K562 (cell line): Measurements from ENCODE around the gene LRRC27. TPM values are rescaled to one million over a fixed set of nuclear protein-coding genes. Genes with fewer than 3 reads are reported as not detected.
A peak's percentile ranks its signal among the peaks of the same experiment; 100 is the strongest.

Experiments used
- BRF1 ChIP-seq: IDR thresholded peaks from 3 replicates; pipeline ENCODE4 v1.6.1; 2011; ENCODE audit warnings: borderline replicate concordance, mild to moderate bottlenecking; ENCODE audit not compliant: insufficient read length; ENCODE audit errors: extremely low read depth
- CREM ChIP-seq: IDR thresholded peaks from 2 replicates; pipeline ENCODE4 v1.6.1; 2014; ENCODE audit warnings: antibody characterized with exemption, low read depth
- CTCF ChIP-seq, 3 experiments: IDR thresholded peaks in 2 of 3; conservative IDR thresholded peaks in 1 of 3; 2 replicates each; pipeline ENCODE4 v1.5.1; 2011 to 2012; ENCODE audit warnings: low read length in 3 of 3, mild to moderate bottlenecking in 3 of 3, control low read depth in 2 of 3, improper control_type of control experiment in 1 of 3, inconsistent platforms in 1 of 3, low read depth in 1 of 3, mixed read lengths in 1 of 3, moderate library complexity in 1 of 3; ENCODE audit not compliant: insufficient read depth in 2 of 3
- E2F1 ChIP-seq: sonication (generic); formaldehyde crosslinking; IDR thresholded peaks from 2 replicates; pipeline ENCODE4 v1.8.1; 2023; ENCODE audit warnings: mild to moderate bottlenecking, missing genetic modification reagents, moderate library complexity
- ESRRB ChIP-seq: fragments of 250-450 bp; sonication (Bioruptor Pico); IDR thresholded peaks from 2 replicates; pipeline ENCODE4 v1.5.0; 2020; ENCODE audit warnings: mild to moderate bottlenecking, moderate library complexity, borderline replicate concordance
- HMGXB4 ChIP-seq: sonication (generic); formaldehyde crosslinking; IDR thresholded peaks from 2 replicates; pipeline ENCODE4 v1.8.1; 2023; ENCODE audit warnings: mild to moderate bottlenecking, missing genetic modification reagents
- MTF1 ChIP-seq: fragments of 250-450 bp; sonication (Bioruptor Pico); IDR thresholded peaks from 2 replicates; pipeline ENCODE4 v1.9.0; 2021; ENCODE audit warnings: moderate library complexity, mild to moderate bottlenecking, inconsistent platforms, borderline replicate concordance
- NFIX ChIP-seq: fragments of 250-450 bp; sonication (Bioruptor Pico); IDR thresholded peaks from 2 replicates; pipeline ENCODE4 v1.4.0; 2020; ENCODE audit warnings: low read depth, mild to moderate bottlenecking, moderate library complexity
- NR2C1 ChIP-seq, 2 experiments: fragments of 450-650 bp; IDR thresholded peaks; 2 replicates each; pipeline ENCODE4 v1.6.1; 2017; ENCODE audit warnings: mild to moderate bottlenecking in 2 of 2, antibody characterized with exemption in 1 of 2, inconsistent platforms in 1 of 2, missing compliant biosample characterization in 1 of 2, missing genetic modification characterization in 1 of 2
- RBFOX2 ChIP-seq: fragments of 200-400 bp; formaldehyde crosslinking; IDR thresholded peaks from 2 replicates; pipeline ENCODE4 v1.6.1; 2017; ENCODE audit warnings: low read depth, mild to moderate bottlenecking, low read length, moderate library complexity
- SIX5 ChIP-seq, 2 experiments: IDR thresholded peaks; 2 replicates each; pipeline ENCODE4 v1.6.1; 2011; ENCODE audit warnings: low read length in 2 of 2, borderline replicate concordance in 1 of 2, low read depth in 1 of 2, mild to moderate bottlenecking in 1 of 2, moderate library complexity in 1 of 2; ENCODE audit not compliant: insufficient read depth in 1 of 2
- SMC3 ChIP-seq: conservative IDR thresholded peaks from 2 replicates; pipeline ENCODE4 v1.6.1; 2011; ENCODE audit warnings: low read depth, low read length, improper control_type of control experiment; ENCODE audit not compliant: insufficient read depth
- SNRNP70 ChIP-seq: fragments of 200-400 bp; formaldehyde crosslinking; optimal IDR thresholded peaks from 2 replicates; pipeline ENCODE3; 2017; ENCODE audit warnings: low read depth, low read length
- SP1 ChIP-seq: sonication (generic); formaldehyde crosslinking; IDR thresholded peaks from 2 replicates; pipeline ENCODE4 v1.8.1; 2022; ENCODE audit warnings: mild to moderate bottlenecking, missing genetic modification reagents
- ZNF445 ChIP-seq: fragments of 250-450 bp; sonication (Bioruptor Pico); IDR thresholded peaks from 2 replicates; pipeline ENCODE4 v1.4.0; 2020; ENCODE audit warnings: low read depth, mild to moderate bottlenecking, moderate library complexity
- ZNF583 ChIP-seq: fragments of 250-450 bp; sonication (Bioruptor Pico); IDR thresholded peaks from 2 replicates; pipeline ENCODE4 v1.4.0; 2020
- ZNF76 ChIP-seq: fragments of 250-450 bp; sonication (Bioruptor Pico); IDR thresholded peaks from 2 replicates; pipeline ENCODE4 v1.4.0; 2020; ENCODE audit warnings: mild to moderate bottlenecking, moderate library complexity, borderline replicate concordance
- polyA plus RNA-seq, 8 experiments: library from polyadenylated mRNA; depleted of rRNA in 4 of 8; stranded (reverse) in 5 of 8; unstranded in 3 of 8; fragments of >200 nt; fragmentation: Nextera tagmentation in 2 of 8; fragmentation: Illumina TruSeq in 1 of 8; extraction: Ambion mirVana in 2 of 8; extraction: Trizol in 1 of 8; gene quantifications; 2 replicates each; pipeline versions ENCODE4 v1.2.1 to v1.2.3, GENCODE V29; 2011 to 2014; ENCODE audit warnings: inconsistent platforms in 1 of 8, missing spikeins in 1 of 8
- total RNA-seq, 7 experiments: library from RNA; depleted of rRNA in 6 of 7; stranded (reverse); fragments of >200 nt in 6 of 7; fragmentation: Illumina TruSeq in 2 of 7; extraction: Trizol in 2 of 7; gene quantifications; 2 replicates each; pipeline versions ENCODE4 v1.2.1 to v1.2.3, GENCODE V29; 2011 to 2021; ENCODE audit warnings: low replicate concordance in 1 of 7
- TF ChIP-seq, protein P1 (sequence below): fragments of 450-650 bp; conservative IDR thresholded peaks from 2 replicates; pipeline ENCODE4 v1.6.1; 2016; ENCODE audit warnings: missing genetic modification characterization, low read depth, mild to moderate bottlenecking, control low read depth, missing compliant biosample characterization
- TF ChIP-seq, protein P2 (sequence below): sonication (generic); formaldehyde crosslinking; IDR thresholded peaks from 2 replicates; pipeline ENCODE4 v1.8.0; 2022; ENCODE audit warnings: missing genetic modification reagents, mild to moderate bottlenecking, moderate library complexity, borderline replicate concordance

The LRRC27 gene
- total and polyA plus RNA-seq, 9 of the 15 experiments (the other 6 are each of a cell fraction or from before 2014, with no cell fraction given) = 0.10 to 2.7 (median 1.4) TPM

DNA sequence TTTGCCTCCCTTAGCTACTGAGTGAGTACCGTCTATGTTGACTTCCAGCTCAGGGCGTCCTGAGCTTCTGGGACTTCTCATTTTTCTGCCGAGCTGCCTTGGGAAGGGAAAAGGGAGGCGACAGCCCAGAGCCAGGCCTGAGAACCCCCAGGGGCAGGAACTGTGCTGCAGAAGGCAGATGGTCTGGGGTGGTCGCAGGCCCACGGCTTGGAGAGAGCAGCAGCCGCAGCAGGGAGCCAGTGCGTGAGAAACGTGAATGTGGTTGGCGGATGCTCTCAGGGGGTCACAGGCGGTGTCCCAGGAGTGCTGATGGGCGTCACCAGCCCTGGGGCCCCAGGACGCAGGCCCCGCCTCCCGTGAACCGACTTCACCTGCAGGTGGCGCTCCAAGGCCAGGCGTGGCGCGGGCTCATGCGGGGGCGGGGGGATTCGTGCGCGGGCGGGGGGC, 55.8 kb downstream of the LRRC27 start (continued):
- no peak for TF ChIP-seq RBFOX2
- no peak for TF ChIP-seq ZNF583
- TF ChIP-seq SP1 = peak; percentile 60
- TF ChIP-seq CREM = 0 out of 2 replicates have a peak, but pooled peaks have one; percentile 18
- TF ChIP-seq MTF1 = no peak
- no peak for TF ChIP-seq ZNF445 (CRISPR knock-in tag)
- no peak for TF ChIP-seq ESRRB
- TF ChIP-seq CTCF (IDR thresholded peaks at IDR 0.05 in 2 of 3, conservative IDR thresholded peaks at IDR 0.05 in 1 of 3; ENCODE audit: insufficient read depth in 2 of 3, low read depth in 1 of 3, low read length in 3 of 3) = peak; percentile 45 to 80 (median 69); a peak in 5 of 6 replicates
- TF ChIP-seq SIX5 (IDR thresholded peaks at IDR 0.05; ENCODE audit: borderline replicate concordance in 1 of 2, insufficient read depth in 1 of 2, low read depth in 1 of 2, low read length in 2 of 2) = no peak
- TF ChIP-seq SNRNP70 = no peak
- no peak for TF ChIP-seq ZNF76 (CRISPR knock-in tag)
- peak; percentile 60; the same call in 1 of the 2 replicates for TF ChIP-seq SMC3
- no peak for TF ChIP-seq NR2C1 (IDR thresholded peaks at IDR 0.05)
- TF ChIP-seq NR2C1 (tag; IDR thresholded peaks at IDR 0.05) = no peak
- TF ChIP-seq E2F1 (CRISPR knock-in tag) = no peak
- TF ChIP-seq, protein P1, sequence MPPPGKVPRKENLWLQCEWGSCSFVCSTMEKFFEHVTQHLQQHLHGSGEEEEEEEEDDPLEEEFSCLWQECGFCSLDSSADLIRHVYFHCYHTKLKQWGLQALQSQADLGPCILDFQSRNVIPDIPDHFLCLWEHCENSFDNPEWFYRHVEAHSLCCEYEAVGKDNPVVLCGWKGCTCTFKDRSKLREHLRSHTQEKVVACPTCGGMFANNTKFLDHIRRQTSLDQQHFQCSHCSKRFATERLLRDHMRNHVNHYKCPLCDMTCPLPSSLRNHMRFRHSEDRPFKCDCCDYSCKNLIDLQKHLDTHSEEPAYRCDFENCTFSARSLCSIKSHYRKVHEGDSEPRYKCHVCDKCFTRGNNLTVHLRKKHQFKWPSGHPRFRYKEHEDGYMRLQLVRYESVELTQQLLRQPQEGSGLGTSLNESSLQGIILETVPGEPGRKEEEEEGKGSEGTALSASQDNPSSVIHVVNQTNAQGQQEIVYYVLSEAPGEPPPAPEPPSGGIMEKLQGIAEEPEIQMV (tag) = no peak
- TF ChIP-seq BRF1 = no peak
- TF ChIP-seq, protein P2, sequence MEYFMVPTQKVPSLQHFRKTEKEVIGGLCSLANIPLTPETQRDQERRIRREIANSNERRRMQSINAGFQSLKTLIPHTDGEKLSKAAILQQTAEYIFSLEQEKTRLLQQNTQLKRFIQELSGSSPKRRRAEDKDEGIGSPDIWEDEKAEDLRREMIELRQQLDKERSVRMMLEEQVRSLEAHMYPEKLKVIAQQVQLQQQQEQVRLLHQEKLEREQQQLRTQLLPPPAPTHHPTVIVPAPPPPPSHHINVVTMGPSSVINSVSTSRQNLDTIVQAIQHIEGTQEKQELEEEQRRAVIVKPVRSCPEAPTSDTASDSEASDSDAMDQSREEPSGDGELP (CRISPR knock-in tag) = 0 out of 2 replicates have a peak, but pooled peaks have one; percentile 28
- no peak for TF ChIP-seq NFIX (CRISPR knock-in tag)
- TF ChIP-seq HMGXB4 (CRISPR knock-in tag) = no peak
